SK-N-SH (cell line): ENCODE results near the gene ADAMTS10.

Experiments used
- CTCF ChIP-seq: fragments of 200-600 bp; sonication (generic); IDR thresholded peaks from 2 replicates; pipeline ENCODE4 v1.6.1; 2017; ENCODE audit warnings: antibody characterized with exemption, mild to moderate bottlenecking, moderate library complexity
- EZH2phosphoT487 ChIP-seq: fragments of 200-600 bp; sonication (generic); IDR thresholded peaks from 2 replicates; pipeline ENCODE4 v1.6.1; 2017; ENCODE audit warnings: low read depth, mixed run types, mild to moderate bottlenecking, antibody characterized with exemption, moderate library complexity, borderline replicate concordance
- NRF1 ChIP-seq: IDR thresholded peaks from 2 replicates; pipeline ENCODE4 v1.6.1; 2012; ENCODE audit warnings: low read depth, mild to moderate bottlenecking, low read length
- POLR2AphosphoS5 ChIP-seq: IDR thresholded peaks from 2 replicates; pipeline ENCODE4 v1.6.1; 2012; ENCODE audit warnings: low read depth, low read length
- TAF1 ChIP-seq: IDR thresholded peaks from 2 replicates; pipeline ENCODE4 v1.6.1; 2012; ENCODE audit warnings: low read depth, mild to moderate bottlenecking, low read length, moderate library complexity, borderline replicate concordance

DNA sequence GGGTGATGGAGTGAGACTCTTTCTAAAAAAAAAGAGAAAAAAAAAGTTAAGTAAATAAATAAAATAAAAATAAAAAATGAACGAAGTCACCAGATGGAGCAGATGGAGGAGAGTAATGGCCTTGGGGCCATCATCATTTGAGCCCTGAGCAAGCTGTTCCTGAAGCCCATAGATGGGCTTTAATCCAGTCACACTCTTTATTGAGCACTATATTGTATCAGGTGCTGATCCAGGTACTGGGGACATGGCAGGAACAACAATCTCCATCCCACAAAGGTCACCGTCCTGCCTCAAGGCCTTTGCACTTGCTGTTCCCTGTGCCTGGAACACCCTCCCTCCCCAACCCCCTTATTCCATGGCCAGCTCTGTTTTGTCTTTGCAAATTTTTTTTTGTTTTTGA lies 3.9 kb upstream of the ADAMTS10 start:
- TF ChIP-seq CTCF (no peak), EZH2phosphoT487 (no peak), TAF1 (no peak), NRF1 (no peak), POLR2AphosphoS5 (no peak)
